ENCODE results near the gene CXCL10. TPM values are rescaled to one million over a fixed set of nuclear protein-coding genes. Genes with fewer than 3 reads are reported as not detected.
A peak's percentile ranks its signal among the peaks of the same experiment; 100 is the strongest.
"Not testable (repeated sequence)": the region's sequence is repeated elsewhere in the genome, so short reads cannot be mapped to it uniquely, and the experiment has no call there.

CXCL10 gene
- total RNA-seq, 3 donors from 2014 or later, result 1.4 to 2.2 (median 2.1) TPM

DNA sequence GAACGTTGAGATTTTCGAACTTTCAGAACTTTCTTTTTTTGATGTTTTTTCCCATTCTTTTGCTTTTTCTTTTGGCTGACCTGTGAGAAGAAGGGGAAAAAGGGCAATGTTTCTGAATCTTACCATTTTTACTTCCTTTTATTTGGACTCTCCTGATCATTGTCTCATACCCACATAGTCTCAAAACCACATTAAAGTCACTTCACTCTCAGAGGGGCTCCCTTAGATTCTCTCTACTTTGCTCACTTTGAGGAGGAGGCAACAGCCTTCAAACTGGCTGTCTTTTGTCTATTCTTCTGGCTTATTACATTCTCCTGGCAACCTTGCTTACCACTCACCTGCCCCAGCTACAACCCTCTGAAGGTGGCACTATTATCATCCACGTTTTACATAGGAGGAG is 19.7 kb downstream of the CXCL10 start:
- H3K36me3 ChIP-seq (ENCODE audit: low read depth), result no peaks in the 10 kb centered on the region
- no peak for ATAC-seq
- H3K4me1 ChIP-seq (ENCODE audit: low read depth), result peaks cover 4% of the 10 kb centered on the region
- no peak for DNase-seq
- intact Hi-C loops (cut with DNase I, micrococcal nuclease), result no loop called here
- no peak for TF ChIP-seq CTCF (IDR thresholded peaks at IDR 0.05)
- H3K4me3 ChIP-seq, result no peak overlapping the region
- no peaks in the 10 kb centered on the region for H3K9me3 ChIP-seq

DNA sequence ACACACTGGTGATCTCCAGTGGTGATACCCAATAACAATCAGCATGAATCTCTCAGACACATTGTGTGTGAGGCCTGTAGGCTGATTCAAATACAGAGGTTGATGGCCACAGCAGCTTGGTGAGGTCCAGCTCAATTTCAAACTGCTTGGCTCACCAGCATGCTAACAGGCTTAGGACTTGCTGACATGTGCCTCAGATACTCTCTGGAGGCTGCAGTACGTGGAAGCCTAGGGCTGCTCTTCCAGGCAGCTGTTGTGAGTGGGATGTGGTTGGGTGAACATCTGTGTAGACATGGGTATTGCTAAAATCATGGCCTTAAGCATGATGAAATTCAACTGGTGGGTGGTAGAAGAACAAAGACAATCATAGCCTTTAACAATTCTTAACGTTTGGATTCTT is 20.3 kb downstream of the CXCL10 start:
- no peak for ATAC-seq
- H3K4me1 ChIP-seq (ENCODE audit: low read depth), result peaks cover 4% of the 10 kb centered on the region
- intact Hi-C loops (cut with DNase I, micrococcal nuclease), result no loop called here

DNA sequence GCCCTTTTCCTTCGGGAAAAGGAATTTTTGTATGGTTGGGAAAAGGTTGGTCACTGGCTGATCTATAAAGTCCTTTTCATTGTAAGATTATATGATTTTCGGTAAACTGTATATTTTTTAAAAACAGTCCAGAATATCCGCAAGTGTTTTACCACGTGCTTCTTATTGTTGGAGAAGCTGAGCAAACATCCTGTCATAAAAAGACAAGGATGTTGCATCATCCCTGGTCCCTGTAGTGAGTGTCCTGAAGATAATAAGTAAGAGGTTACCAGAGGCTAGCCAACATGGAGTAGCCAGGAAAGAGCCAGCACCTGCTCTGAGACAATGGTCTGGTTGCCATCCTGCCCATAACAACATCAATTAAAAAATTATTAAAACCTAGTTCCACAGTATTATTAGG is 21.1 kb downstream of the CXCL10 start:
- ATAC-seq (peak; percentile 86), DNase-seq (no peak)
- Histone ChIP-seq H3K9me3 (no peaks in the 10 kb centered on the region), H3K4me3 (no peak overlapping the region), H3K36me3 (ENCODE audit: low read depth) (no peaks in the 10 kb centered on the region), H3K4me1 (ENCODE audit: low read depth) (peaks cover 4% of the 10 kb centered on the region)
- intact Hi-C loops (cut with DNase I, micrococcal nuclease), result no loop called here
- no peak for TF ChIP-seq CTCF (IDR thresholded peaks at IDR 0.05)

More for the DNA sequence above, 20.3 kb downstream of the CXCL10 start:
- no peak for DNase-seq
- Histone ChIP-seq H3K4me3 (no peak overlapping the region), H3K36me3 (ENCODE audit: low read depth) (no peaks in the 10 kb centered on the region), H3K9me3 (no peaks in the 10 kb centered on the region)
- TF ChIP-seq CTCF (IDR thresholded peaks at IDR 0.05), result no peak

DNA sequence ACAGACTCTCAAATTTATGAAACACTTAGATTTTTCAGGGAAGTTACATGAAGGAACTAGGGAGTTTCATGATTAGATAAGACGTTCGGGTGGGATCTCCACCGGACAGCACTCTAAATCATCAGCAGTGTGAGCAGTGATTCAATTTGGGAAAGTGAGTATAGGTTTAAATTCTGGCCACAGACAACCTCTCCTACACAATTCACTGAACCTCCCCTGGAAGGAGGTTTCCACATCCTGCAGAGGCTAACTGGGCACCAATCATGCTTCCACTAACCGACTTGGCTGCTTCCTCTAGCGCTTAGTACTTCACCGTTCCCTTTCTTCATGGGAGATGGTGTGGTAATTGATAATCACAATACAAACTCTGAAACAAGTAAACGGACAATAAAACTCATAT is 21.6 kb downstream of the CXCL10 start:
- H3K36me3 ChIP-seq (ENCODE audit: low read depth), result no peaks in the 10 kb centered on the region
- ATAC-seq (peak; percentile 26), DNase-seq (no peak)
- TF ChIP-seq CTCF (IDR thresholded peaks at IDR 0.05), result no peak
- peaks cover under 1% of the 10 kb centered on the region for H3K4me1 ChIP-seq (ENCODE audit: low read depth)
- no peaks in the 10 kb centered on the region for H3K9me3 ChIP-seq
- H3K4me3 ChIP-seq, result no peak overlapping the region
- intact Hi-C loops (cut with DNase I, micrococcal nuclease), result no loop called here

GRCh38 chr4:76000279-76000678 is 23.0 kb downstream of the CXCL10 start:
- H3K9me3 ChIP-seq, result no peaks in the 10 kb centered on the region
- peaks cover 8% of the 10 kb centered on the region for H3K4me1 ChIP-seq (ENCODE audit: low read depth)
- no peak for TF ChIP-seq CTCF (IDR thresholded peaks at IDR 0.05)
- no peak for DNase-seq
- intact Hi-C loops (cut with DNase I, micrococcal nuclease), result no loop called here
- no peaks in the 10 kb centered on the region for H3K36me3 ChIP-seq (ENCODE audit: low read depth)
- ATAC-seq, result no peak
- no peak overlapping the region for H3K4me3 ChIP-seq

DNA sequence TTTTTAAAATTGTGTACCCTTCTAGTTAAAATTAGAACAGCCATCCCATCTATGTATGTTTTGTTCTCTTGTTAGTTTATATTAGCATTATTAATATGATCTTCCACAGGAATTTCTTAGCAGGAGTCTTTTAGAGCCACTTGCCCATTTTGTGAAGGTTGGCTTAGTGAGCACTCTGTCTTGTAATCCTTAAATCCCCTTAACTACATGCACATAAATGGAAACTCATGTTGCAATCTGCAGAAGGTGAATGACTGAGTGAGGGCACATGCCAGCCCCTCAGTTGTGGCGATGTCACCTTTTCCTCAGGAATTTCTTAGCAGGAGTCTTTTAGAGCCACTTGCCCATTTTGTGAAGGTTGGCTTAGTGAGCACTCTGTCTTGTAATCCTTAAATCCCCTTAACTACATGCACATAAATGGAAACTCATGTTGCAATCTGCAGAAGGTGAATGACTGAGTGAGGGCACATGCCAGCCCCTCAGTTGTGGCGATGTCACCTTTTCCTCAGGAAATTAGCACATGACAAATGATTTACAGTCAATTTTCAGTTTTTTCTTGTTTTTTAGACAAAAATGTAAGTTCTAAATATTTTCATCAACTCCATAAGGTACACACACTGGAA is 24.7 kb downstream of the CXCL10 start:
- not testable (repeated sequence) for ATAC-seq; H3K4me1 ChIP-seq (ENCODE audit: low read depth); H3K36me3 ChIP-seq (ENCODE audit: low read depth); H3K9me3 ChIP-seq; H3K4me3 ChIP-seq; DNase-seq
- intact Hi-C loops (cut with DNase I, micrococcal nuclease), result loop anchor here (5.0 kb wide), 1 partner anchor 69 kb away; no protein-coding TSS in a partner anchor
